Sigmoid colon (tissue), 4 donors: ENCODE results near the gene PTCH1.

Experiments used
- EP300 ChIP-seq, 4 donors: sonication (generic); formaldehyde crosslinking; IDR thresholded peaks; one replicate each; pipeline ENCODE4 v1.6.1; 2017; ENCODE audit warnings: antibody characterized with exemption in 4 of 4
- POLR2A ChIP-seq, 2 donors: fragments of 450-650 bp; IDR thresholded peaks; one replicate each; pipeline ENCODE4 v1.6.1; 2016; ENCODE audit warnings: antibody characterized with exemption in 2 of 2, mild to moderate bottlenecking in 2 of 2, moderate library complexity in 2 of 2
- POLR2AphosphoS5 ChIP-seq, 4 donors: sonication (generic); formaldehyde crosslinking; IDR thresholded peaks; one replicate each; pipeline ENCODE4 v1.6.1; 2017; ENCODE audit warnings: antibody characterized with exemption in 4 of 4
- TF ChIP-seq, protein P1 (sequence below), 4 experiments: fragments of 450-650 bp in 3 of 4; fragments of 200-600 bp in 1 of 4; IDR thresholded peaks; one replicate each; pipeline ENCODE4 v1.5.1; 2016 to 2019; ENCODE audit warnings: antibody characterized with exemption in 4 of 4, mild to moderate bottlenecking in 3 of 4, moderate library complexity in 2 of 4

DNA sequence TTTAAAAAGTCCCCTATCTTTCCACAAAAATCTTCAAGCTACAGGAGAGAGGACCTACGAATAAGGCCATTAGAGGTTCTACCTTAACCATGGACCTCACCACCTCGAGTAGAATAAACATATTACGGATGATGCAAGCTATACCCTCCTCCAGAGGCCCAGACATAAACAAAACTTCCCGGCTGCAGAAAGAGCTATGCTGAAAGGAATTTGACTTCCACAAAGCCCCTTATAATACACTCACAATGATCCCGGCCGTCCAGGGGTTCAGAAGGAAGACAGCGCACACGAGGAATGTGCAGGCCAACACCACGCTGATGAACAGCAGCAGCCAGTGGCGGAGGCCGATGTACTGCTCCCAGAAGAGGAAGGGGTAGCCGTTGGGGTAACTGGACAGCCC is 59.0 kb downstream of the PTCH1 start:
- TF ChIP-seq, protein P1, sequence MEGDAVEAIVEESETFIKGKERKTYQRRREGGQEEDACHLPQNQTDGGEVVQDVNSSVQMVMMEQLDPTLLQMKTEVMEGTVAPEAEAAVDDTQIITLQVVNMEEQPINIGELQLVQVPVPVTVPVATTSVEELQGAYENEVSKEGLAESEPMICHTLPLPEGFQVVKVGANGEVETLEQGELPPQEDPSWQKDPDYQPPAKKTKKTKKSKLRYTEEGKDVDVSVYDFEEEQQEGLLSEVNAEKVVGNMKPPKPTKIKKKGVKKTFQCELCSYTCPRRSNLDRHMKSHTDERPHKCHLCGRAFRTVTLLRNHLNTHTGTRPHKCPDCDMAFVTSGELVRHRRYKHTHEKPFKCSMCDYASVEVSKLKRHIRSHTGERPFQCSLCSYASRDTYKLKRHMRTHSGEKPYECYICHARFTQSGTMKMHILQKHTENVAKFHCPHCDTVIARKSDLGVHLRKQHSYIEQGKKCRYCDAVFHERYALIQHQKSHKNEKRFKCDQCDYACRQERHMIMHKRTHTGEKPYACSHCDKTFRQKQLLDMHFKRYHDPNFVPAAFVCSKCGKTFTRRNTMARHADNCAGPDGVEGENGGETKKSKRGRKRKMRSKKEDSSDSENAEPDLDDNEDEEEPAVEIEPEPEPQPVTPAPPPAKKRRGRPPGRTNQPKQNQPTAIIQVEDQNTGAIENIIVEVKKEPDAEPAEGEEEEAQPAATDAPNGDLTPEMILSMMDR (IDR thresholded peaks at IDR 0.05), result no peak
- TF ChIP-seq POLR2A (IDR thresholded peaks at IDR 0.05), result no peak
- no peak for TF ChIP-seq EP300 (IDR thresholded peaks at IDR 0.05)
- TF ChIP-seq POLR2AphosphoS5 (IDR thresholded peaks at IDR 0.05), result no peak
